GM12878 (cell line): ENCODE results near the gene GLT8D1. TPM values are rescaled to one million over a fixed set of nuclear protein-coding genes. Genes with fewer than 3 reads are reported as not detected.

Source experiments
- BACH1 ChIP-seq: fragments of 450-650 bp; IDR thresholded peaks from 2 replicates; pipeline ENCODE4 v1.6.1; 2017; ENCODE audit warnings: mild to moderate bottlenecking, borderline replicate concordance
- BMI1 ChIP-seq: fragments of 450-650 bp; IDR thresholded peaks from 2 replicates; pipeline ENCODE4 v1.6.1; 2016; ENCODE audit warnings: mild to moderate bottlenecking, moderate library complexity, borderline replicate concordance
- CUX1 ChIP-seq: IDR thresholded peaks from 2 replicates; pipeline ENCODE4 v1.6.1; 2012; ENCODE audit warnings: improper control_type of control experiment, low read depth, low read length; ENCODE audit not compliant: insufficient replicate concordance
- DPF2 ChIP-seq: fragments of 450-650 bp; IDR thresholded peaks from 2 replicates; pipeline ENCODE4 v1.6.1; 2017; ENCODE audit warnings: mild to moderate bottlenecking
- ETV6 ChIP-seq, 2 experiments: fragments of 450-650 bp in 1 of 2; IDR thresholded peaks in 1 of 2; conservative IDR thresholded peaks in 1 of 2; 2 replicates each; pipeline ENCODE4 v1.6.1; 2014; ENCODE audit warnings: antibody characterized with exemption in 1 of 2, borderline replicate concordance in 1 of 2, low read depth in 1 of 2, mild to moderate bottlenecking in 1 of 2, moderate library complexity in 1 of 2
- GABPA ChIP-seq: IDR thresholded peaks from 2 replicates; pipeline ENCODE4 v1.6.1; 2014; ENCODE audit warnings: antibody characterized with exemption, low read depth, mild to moderate bottlenecking, inconsistent platforms
- HDGF ChIP-seq: fragments of 450-650 bp; IDR thresholded peaks from 2 replicates; pipeline ENCODE4 v1.6.1; 2016; ENCODE audit warnings: antibody characterized with exemption
- HSF1 ChIP-seq: fragments of 150-350 bp; IDR thresholded peaks from 2 replicates; pipeline ENCODE4 v1.6.1; 2014; ENCODE audit warnings: mild to moderate bottlenecking, low read depth, low read length
- NR2F1 ChIP-seq: fragments of 450-650 bp; conservative IDR thresholded peaks from 2 replicates; pipeline ENCODE4 v1.6.1; 2017; ENCODE audit warnings: mild to moderate bottlenecking
- PAX5 ChIP-seq: IDR thresholded peaks from 2 replicates; pipeline ENCODE4 v1.6.1; 2011; ENCODE audit warnings: low read depth, low read length, borderline replicate concordance
- POLR2A ChIP-seq: IDR thresholded peaks from 2 replicates; pipeline ENCODE4 v1.6.1; 2011; ENCODE audit warnings: low read depth, mild to moderate bottlenecking, low read length
- SP1 ChIP-seq: IDR thresholded peaks from one replicate; pipeline ENCODE4 v1.6.1; 2011; ENCODE audit warnings: low read depth, low read length
- TBL1XR1 ChIP-seq: IDR thresholded peaks from 2 replicates; pipeline ENCODE4 v1.6.1; 2012; ENCODE audit warnings: low read depth, low read length, improper control_type of control experiment
- ZNF24 ChIP-seq: fragments of 450-650 bp; IDR thresholded peaks from 2 replicates; pipeline ENCODE4 v1.6.1; 2017; ENCODE audit warnings: antibody characterized with exemption, mild to moderate bottlenecking
- ZNF384 ChIP-seq: IDR thresholded peaks from 2 replicates; pipeline ENCODE4 v1.6.1; 2012; ENCODE audit warnings: low read depth, mild to moderate bottlenecking, low read length, improper control_type of control experiment, borderline replicate concordance
- ZNF622 ChIP-seq: fragments of 450-650 bp; IDR thresholded peaks from 2 replicates; pipeline ENCODE4 v1.6.1; 2017; ENCODE audit warnings: mild to moderate bottlenecking, inconsistent platforms
- polyA plus RNA-seq, 11 experiments: library from polyadenylated mRNA; depleted of rRNA in 4 of 11; unstranded in 6 of 11; stranded (reverse) in 5 of 11; fragments of >200 nt; fragmentation: Nextera tagmentation in 4 of 11; fragmentation: Illumina TruSeq in 1 of 11; extraction: Ambion mirVana in 4 of 11; extraction: Trizol in 1 of 11; gene quantifications; 1 replicate in 1 of 11; 2 replicates in 10 of 11; pipeline versions ENCODE4 v1.2.1 to v1.2.3, GENCODE V29; 2011 to 2016; ENCODE audit warnings: inconsistent platforms in 2 of 11, missing spikeins in 2 of 11, low read depth in 1 of 11
- total RNA-seq, 4 experiments: library from RNA; depleted of rRNA in 3 of 4; stranded (reverse); fragments of >200 nt in 3 of 4; fragmentation: Illumina TruSeq in 1 of 4; extraction: Trizol in 1 of 4; gene quantifications; 2 replicates each; pipeline versions ENCODE4 v1.2.1 to v1.2.3, GENCODE V29; 2013 to 2021
- TF ChIP-seq, protein P1 (sequence below): IDR thresholded peaks from 2 replicates; pipeline ENCODE4 v1.6.1; 2011; ENCODE audit warnings: low read depth, low read length, improper control_type of control experiment, borderline replicate concordance
- TF ChIP-seq, protein P2 (sequence below): fragments of 450-650 bp; IDR thresholded peaks from 2 replicates; pipeline ENCODE4 v1.6.1; 2016; ENCODE audit warnings: mild to moderate bottlenecking

The GLT8D1 gene
- total and polyA plus RNA-seq, 10 of the 15 experiments (the other 5 are each of a cell fraction or from before 2014, with no cell fraction given): 25.3 to 73.4 (median 48.4) TPM

- TF ChIP-seq CUX1 (peak; percentile 10), ZNF384 (no peak), ZNF622 (no peak), BMI1 (peak; percentile 98), ZNF24 (0 out of 2 replicates have a peak, but pooled peaks have one; percentile 25), HDGF (peak; percentile 81; the same call in 1 of the 2 replicates), DPF2 (peak; percentile 86), NR2F1 (peak; percentile 77; the same call in 1 of the 2 replicates), POLR2A (peak; percentile 93), PAX5 (peak; percentile 18; the same call in 1 of the 2 replicates), BACH1 (peak; percentile 62; the same call in 1 of the 2 replicates), SP1 (peak; percentile 18), ETV6 (conservative IDR thresholded peaks at IDR 0.05 in 1 of 2, IDR thresholded peaks at IDR 0.05 in 1 of 2; ENCODE audit: borderline replicate concordance in 1 of 2, low read depth in 1 of 2) (no peak), HSF1 (no peak), GABPA (peak; percentile 95), TBL1XR1 (no peak)
- TF ChIP-seq, protein P1, sequence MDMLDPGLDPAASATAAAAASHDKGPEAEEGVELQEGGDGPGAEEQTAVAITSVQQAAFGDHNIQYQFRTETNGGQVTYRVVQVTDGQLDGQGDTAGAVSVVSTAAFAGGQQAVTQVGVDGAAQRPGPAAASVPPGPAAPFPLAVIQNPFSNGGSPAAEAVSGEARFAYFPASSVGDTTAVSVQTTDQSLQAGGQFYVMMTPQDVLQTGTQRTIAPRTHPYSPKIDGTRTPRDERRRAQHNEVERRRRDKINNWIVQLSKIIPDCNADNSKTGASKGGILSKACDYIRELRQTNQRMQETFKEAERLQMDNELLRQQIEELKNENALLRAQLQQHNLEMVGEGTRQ: no peak
- TF ChIP-seq, protein P2, sequence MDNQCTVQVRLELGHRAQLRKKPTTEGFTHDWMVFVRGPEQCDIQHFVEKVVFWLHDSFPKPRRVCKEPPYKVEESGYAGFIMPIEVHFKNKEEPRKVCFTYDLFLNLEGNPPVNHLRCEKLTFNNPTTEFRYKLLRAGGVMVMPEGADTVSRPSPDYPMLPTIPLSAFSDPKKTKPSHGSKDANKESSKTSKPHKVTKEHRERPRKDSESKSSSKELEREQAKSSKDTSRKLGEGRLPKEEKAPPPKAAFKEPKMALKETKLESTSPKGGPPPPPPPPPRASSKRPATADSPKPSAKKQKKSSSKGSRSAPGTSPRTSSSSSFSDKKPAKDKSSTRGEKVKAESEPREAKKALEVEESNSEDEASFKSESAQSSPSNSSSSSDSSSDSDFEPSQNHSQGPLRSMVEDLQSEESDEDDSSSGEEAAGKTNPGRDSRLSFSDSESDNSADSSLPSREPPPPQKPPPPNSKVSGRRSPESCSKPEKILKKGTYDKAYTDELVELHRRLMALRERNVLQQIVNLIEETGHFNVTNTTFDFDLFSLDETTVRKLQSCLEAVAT: peak; percentile 61; the same call in 1 of the 2 replicates
Observed at GRCh38 chr3:52705688-52706686, at the start of gene GLT8D1, which contains the start of gene SPCS1 (continued).
